ENCODE results near the gene ACAP2.

DNA sequence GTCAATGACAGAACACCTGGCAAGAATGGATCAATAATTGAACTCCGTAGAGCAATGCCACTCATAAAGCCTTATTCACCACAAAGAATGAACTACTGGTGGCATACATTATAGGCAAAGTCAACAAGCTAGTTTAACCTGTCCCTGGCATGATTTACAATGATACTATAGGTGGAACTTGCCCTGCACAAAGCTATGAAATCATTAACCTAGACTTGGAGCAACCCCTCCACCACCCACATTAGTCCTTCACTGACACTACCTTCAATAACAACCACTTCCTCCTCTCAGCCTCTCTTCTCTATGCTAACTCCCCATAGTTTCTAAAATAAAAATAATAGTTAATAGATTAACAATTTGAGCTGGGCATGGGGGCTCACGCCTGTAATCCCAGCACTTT, 54.4 kb downstream of the ACAP2 start:
- TF ChIP-seq POLR2AphosphoS5 (IDR thresholded peaks at IDR 0.05; ENCODE audit: low read depth) (no peak), REST (IDR thresholded peaks at IDR 0.05; ENCODE audit: insufficient replicate concordance, low read depth) (no peak), GABPA (IDR thresholded peaks at IDR 0.05; ENCODE audit: low read depth) (no peak), SPI1 (IDR thresholded peaks at IDR 0.05; ENCODE audit: borderline replicate concordance, low read depth) (no peak)
- TF ChIP-seq, protein P1, sequence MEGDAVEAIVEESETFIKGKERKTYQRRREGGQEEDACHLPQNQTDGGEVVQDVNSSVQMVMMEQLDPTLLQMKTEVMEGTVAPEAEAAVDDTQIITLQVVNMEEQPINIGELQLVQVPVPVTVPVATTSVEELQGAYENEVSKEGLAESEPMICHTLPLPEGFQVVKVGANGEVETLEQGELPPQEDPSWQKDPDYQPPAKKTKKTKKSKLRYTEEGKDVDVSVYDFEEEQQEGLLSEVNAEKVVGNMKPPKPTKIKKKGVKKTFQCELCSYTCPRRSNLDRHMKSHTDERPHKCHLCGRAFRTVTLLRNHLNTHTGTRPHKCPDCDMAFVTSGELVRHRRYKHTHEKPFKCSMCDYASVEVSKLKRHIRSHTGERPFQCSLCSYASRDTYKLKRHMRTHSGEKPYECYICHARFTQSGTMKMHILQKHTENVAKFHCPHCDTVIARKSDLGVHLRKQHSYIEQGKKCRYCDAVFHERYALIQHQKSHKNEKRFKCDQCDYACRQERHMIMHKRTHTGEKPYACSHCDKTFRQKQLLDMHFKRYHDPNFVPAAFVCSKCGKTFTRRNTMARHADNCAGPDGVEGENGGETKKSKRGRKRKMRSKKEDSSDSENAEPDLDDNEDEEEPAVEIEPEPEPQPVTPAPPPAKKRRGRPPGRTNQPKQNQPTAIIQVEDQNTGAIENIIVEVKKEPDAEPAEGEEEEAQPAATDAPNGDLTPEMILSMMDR (IDR thresholded peaks at IDR 0.05; ENCODE audit: insufficient read depth, low read length), result no peak
